Measurements from ENCODE around the gene CCDC191.

DNA sequence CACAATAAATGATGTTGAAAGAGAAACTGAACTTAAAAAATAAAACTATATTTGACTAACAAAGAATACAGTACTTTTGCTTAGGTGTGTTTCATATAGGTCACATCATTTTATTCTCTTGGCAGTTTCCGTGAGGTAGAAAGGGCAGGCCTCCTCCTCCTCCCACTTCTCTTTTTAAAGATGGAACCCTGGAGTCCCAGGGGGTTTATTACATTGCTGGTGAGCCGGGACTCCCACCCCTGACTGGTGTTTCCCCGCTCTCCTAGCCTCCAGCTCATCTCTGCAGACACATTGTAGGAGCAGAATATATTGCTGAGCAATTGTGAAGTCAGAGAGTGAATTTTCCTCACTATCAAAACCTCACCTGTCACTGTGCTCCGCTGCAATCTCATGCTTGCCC lies 78.5 kb downstream of the CCDC191 start:
- TF ChIP-seq YY1 (tag by site-specific recombination; IDR thresholded peaks at IDR 0.05) = no peak
- no peak for TF ChIP-seq CTCF (tag by site-specific recombination; IDR thresholded peaks at IDR 0.05)
- TF ChIP-seq ZNF274 (IDR thresholded peaks at IDR 0.05; ENCODE audit: low read length) = no peak
- TF ChIP-seq ZNF274 (tag by site-specific recombination; IDR thresholded peaks at IDR 0.05; ENCODE audit: borderline replicate concordance) = no peak
- TF ChIP-seq ZNF776 (tag by site-specific recombination; IDR thresholded peaks at IDR 0.05; ENCODE audit: borderline replicate concordance) = no peak
- TF ChIP-seq ZNF16 (tag by site-specific recombination; IDR thresholded peaks at IDR 0.05; ENCODE audit: low read depth) = no peak
- no peak for TF ChIP-seq HOXA7 (CRISPR knock-in tag; IDR thresholded peaks at IDR 0.05; ENCODE audit: borderline replicate concordance)
- TF ChIP-seq ZNF529 (tag by site-specific recombination; IDR thresholded peaks at IDR 0.05; ENCODE audit: insufficient replicate concordance) = no peak
- TF ChIP-seq ZNF670 (tag by site-specific recombination; IDR thresholded peaks at IDR 0.05; ENCODE audit: low read depth) = no peak
- TF ChIP-seq ZNF768 (tag by site-specific recombination; IDR thresholded peaks at IDR 0.05) = no peak
- TF ChIP-seq SETDB1 (IDR thresholded peaks at IDR 0.05; ENCODE audit: insufficient read length, low read length) = no peak
- TF ChIP-seq ZNF426 (tag by site-specific recombination; IDR thresholded peaks at IDR 0.05) = no peak
